Kidney epithelial cell (primary cell): ENCODE results near the gene RSRC2. TPM values are rescaled to one million over a fixed set of nuclear protein-coding genes. Genes with fewer than 3 reads are reported as not detected.
"Not testable (repeated sequence)": the region's sequence is repeated elsewhere in the genome, so short reads cannot be mapped to it uniquely, and the experiment has no call there.

ENCODE experiments used
- DNase-seq: peaks from one replicate; pipeline ENCODE4 v3.0.0-alpha.2; 2010; ENCODE audit warnings: low read depth
- H3K27me3 ChIP-seq: 2 replicates; pipeline ENCODE4 v1.6.0; 2011; ENCODE audit warnings: low read length; ENCODE audit not compliant: control insufficient read depth, insufficient read depth
- H3K36me3 ChIP-seq: 2 replicates; pipeline ENCODE4 v1.5.1; 2011; ENCODE audit warnings: low read length; ENCODE audit not compliant: control insufficient read depth, insufficient read depth
- H3K4me3 ChIP-seq: 2 replicates; pipeline ENCODE4 v1.5.1; 2011; ENCODE audit warnings: low read depth, mild to moderate bottlenecking, control low read depth, low read length
- total RNA-seq: library from RNA; depleted of rRNA; stranded (reverse); fragments of >200 nt; gene quantifications from 2 replicates; pipeline ENCODE4 v1.2.3, GENCODE V29; 2015
- TF ChIP-seq, protein P1 (sequence below): IDR thresholded peaks from 2 replicates; pipeline ENCODE4 v1.5.1; 2011; ENCODE audit warnings: mild to moderate bottlenecking, moderate library complexity, low read length, control low read depth, inconsistent platforms; ENCODE audit not compliant: insufficient read depth, poor library complexity, severe bottlenecking

The RSRC2 gene
- total RNA-seq, 1 donor from 2014 or later = 41.2 TPM

- DNase-seq = peak; percentile 79
- TF ChIP-seq, protein P1, sequence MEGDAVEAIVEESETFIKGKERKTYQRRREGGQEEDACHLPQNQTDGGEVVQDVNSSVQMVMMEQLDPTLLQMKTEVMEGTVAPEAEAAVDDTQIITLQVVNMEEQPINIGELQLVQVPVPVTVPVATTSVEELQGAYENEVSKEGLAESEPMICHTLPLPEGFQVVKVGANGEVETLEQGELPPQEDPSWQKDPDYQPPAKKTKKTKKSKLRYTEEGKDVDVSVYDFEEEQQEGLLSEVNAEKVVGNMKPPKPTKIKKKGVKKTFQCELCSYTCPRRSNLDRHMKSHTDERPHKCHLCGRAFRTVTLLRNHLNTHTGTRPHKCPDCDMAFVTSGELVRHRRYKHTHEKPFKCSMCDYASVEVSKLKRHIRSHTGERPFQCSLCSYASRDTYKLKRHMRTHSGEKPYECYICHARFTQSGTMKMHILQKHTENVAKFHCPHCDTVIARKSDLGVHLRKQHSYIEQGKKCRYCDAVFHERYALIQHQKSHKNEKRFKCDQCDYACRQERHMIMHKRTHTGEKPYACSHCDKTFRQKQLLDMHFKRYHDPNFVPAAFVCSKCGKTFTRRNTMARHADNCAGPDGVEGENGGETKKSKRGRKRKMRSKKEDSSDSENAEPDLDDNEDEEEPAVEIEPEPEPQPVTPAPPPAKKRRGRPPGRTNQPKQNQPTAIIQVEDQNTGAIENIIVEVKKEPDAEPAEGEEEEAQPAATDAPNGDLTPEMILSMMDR = no peak
- Histone ChIP-seq H3K4me3 (no peak overlapping the region), H3K36me3 (peaks cover 6% of the 10 kb centered on the region), H3K27me3 (no peaks in the 10 kb centered on the region)
Measured at GRCh38 chr12:122517877-122518276, 8.9 kb downstream of the RSRC2 start.

DNA sequence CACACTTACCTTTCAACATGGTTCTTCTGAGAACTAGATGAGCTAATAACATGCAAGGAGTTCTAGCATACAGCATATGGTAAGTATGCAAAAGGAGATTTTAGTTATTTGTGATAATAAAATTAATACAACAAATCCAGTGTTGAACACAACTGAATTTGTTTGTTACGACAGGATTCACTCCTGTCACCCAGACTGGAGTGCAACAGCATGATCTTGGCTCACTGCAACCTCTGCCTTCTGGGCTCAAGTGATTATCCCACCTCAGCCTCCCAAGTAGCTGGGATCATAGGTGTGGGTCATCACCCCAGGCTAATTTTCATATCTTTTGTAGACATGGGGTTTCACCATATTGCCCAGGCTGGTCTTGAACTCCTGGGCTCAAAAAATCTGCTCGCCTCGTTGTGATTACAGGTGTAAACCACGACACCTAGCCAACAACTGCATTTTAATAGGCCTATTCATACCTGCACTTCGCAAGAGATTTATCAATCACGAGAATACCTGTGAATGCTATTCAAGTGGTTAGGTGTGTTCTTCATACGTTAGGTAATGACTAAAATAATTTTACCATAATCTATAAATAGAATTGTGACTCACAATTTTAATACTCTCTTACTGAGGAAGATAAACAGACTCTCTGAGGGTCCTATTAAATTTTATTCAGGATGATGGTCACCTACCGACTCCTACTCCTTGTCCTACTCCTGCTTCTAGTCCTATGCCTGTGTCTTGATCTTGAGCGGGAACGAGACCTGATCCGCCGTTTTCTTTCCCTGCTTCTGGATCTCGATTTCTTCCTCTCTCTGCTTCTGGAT lies 10.0 kb downstream of the RSRC2 start:
- Histone ChIP-seq H3K36me3 (peaks cover 6% of the 10 kb centered on the region), H3K27me3 (no peaks in the 10 kb centered on the region), H3K4me3 (no peak overlapping the region)
- DNase-seq = no peak
- TF ChIP-seq, protein P1 = no peak

- DNase-seq = no peak
- TF ChIP-seq, protein P1 = no peak
- Histone ChIP-seq H3K36me3 (peaks cover 3% of the 10 kb centered on the region), H3K4me3 (no peak overlapping the region), H3K27me3 (no peaks in the 10 kb centered on the region)
Measured at GRCh38 chr12:122515275-122515674, 11.5 kb downstream of the RSRC2 start.

GRCh38 chr12:122513660-122514059 lies 13.1 kb downstream of the RSRC2 start:
- DNase-seq = no peak
- H3K36me3 ChIP-seq = no peaks in the 10 kb centered on the region
- TF ChIP-seq, protein P1 = no peak

GRCh38 chr12:122513028-122513427 lies 13.7 kb downstream of the RSRC2 start:
- H3K27me3 ChIP-seq, H3K36me3 ChIP-seq, DNase-seq, H3K4me3 ChIP-seq: not testable (repeated sequence)

More at GRCh38 chr12:122513660-122514059, 13.1 kb downstream of the RSRC2 start:
- H3K27me3 ChIP-seq = no peaks in the 10 kb centered on the region
- no peak overlapping the region for H3K4me3 ChIP-seq

DNA sequence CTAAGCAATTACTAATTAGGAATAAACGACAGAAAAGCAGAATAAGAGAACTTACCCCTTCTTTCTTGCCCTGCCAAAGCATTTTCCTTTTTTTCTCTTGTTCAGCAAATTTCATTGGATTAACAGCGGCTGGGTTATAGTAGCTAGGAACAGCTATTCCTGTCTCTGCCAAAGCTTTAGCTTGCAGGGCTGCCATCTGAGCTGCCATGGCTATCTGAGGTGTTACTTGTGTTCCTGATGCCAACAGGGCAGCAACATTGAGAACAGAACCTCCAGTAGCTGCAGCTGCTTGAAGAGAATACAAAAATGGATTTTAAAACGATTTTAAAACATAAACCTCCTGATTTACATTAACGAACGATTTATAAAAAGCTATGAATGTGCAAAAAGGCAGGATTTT lies 18.6 kb downstream of the RSRC2 start:
- no peaks in the 10 kb centered on the region for H3K27me3 ChIP-seq
- H3K4me3 ChIP-seq = no peak overlapping the region
- no peak for DNase-seq
- TF ChIP-seq, protein P1 = no peak
- H3K36me3 ChIP-seq = peaks cover 9% of the 10 kb centered on the region
